SK-N-SH treated with all-trans-retinoic acid at 6 μM for 48 hours (cell line): ENCODE measurements around the gene PLEKHM3.

ENCODE experiments used
- ATAC-seq: fragments of 200-7000 bp; cut with Tn5 transposase; 3 replicates; pipeline ENCODE4 v1.9.1; 2020; ENCODE audit warnings: mild to moderate bottlenecking, moderate library complexity
- CSDC2 ChIP-seq: fragments of 250-450 bp; sonication (Bioruptor Pico); IDR thresholded peaks from 2 replicates; pipeline ENCODE4 v1.5.0; 2020; ENCODE audit warnings: mild to moderate bottlenecking, moderate library complexity
- CSRNP3 ChIP-seq: fragments of 250-450 bp; sonication (Bioruptor Pico); IDR thresholded peaks from 2 replicates; pipeline ENCODE4 v1.5.1; 2021; ENCODE audit warnings: mild to moderate bottlenecking, moderate library complexity
- ESRRG ChIP-seq: fragments of 250-450 bp; sonication (Bioruptor Pico); IDR thresholded peaks from 2 replicates; pipeline ENCODE4 v1.6.1; 2021; ENCODE audit warnings: mild to moderate bottlenecking
- GLIS3 ChIP-seq: fragments of 250-450 bp; sonication (Bioruptor Pico); IDR thresholded peaks from 2 replicates; pipeline ENCODE4 v1.5.0; 2020; ENCODE audit warnings: mild to moderate bottlenecking, moderate library complexity
- OSR1 ChIP-seq: fragments of 250-450 bp; sonication (Bioruptor Pico); IDR thresholded peaks from 2 replicates; pipeline ENCODE4 v1.8.0; 2022; ENCODE audit warnings: moderate library complexity, mild to moderate bottlenecking, inconsistent platforms
- PATZ1 ChIP-seq: fragments of 250-450 bp; sonication (Bioruptor Pico); IDR thresholded peaks from 2 replicates; pipeline ENCODE4 v1.8.0; 2020; ENCODE audit warnings: mild to moderate bottlenecking, moderate library complexity, borderline replicate concordance
- PPARA ChIP-seq: fragments of 250-450 bp; sonication (Bioruptor Pico); IDR thresholded peaks from 2 replicates; pipeline ENCODE4 v1.5.0; 2020; ENCODE audit warnings: mild to moderate bottlenecking, borderline replicate concordance
- RARB ChIP-seq: fragments of 250-450 bp; sonication (Bioruptor Pico); IDR thresholded peaks from 2 replicates; pipeline ENCODE4 v1.8.0; 2021; ENCODE audit warnings: mild to moderate bottlenecking, moderate library complexity
- SNAI2 ChIP-seq: fragments of 250-450 bp; sonication (Bioruptor Pico); IDR thresholded peaks from 2 replicates; pipeline ENCODE4 v1.5.0; 2020; ENCODE audit warnings: mild to moderate bottlenecking, moderate library complexity
- TCF4 ChIP-seq: fragments of 250-450 bp; sonication (Bioruptor Pico); IDR thresholded peaks from 2 replicates; pipeline ENCODE4 v1.8.0; 2021; ENCODE audit warnings: mild to moderate bottlenecking, moderate library complexity, borderline replicate concordance
- TOX ChIP-seq: fragments of 250-450 bp; sonication (Bioruptor Pico); IDR thresholded peaks from 2 replicates; pipeline ENCODE4 v1.8.0; 2021; ENCODE audit warnings: mild to moderate bottlenecking, moderate library complexity, borderline replicate concordance
- ZC3H10 ChIP-seq: fragments of 250-450 bp; sonication (Bioruptor Pico); IDR thresholded peaks from 2 replicates; pipeline ENCODE4 v1.5.1; 2021; ENCODE audit warnings: mild to moderate bottlenecking, moderate library complexity
- ZFP30 ChIP-seq: fragments of 450-650 bp; formaldehyde crosslinking; IDR thresholded peaks from 2 replicates; pipeline ENCODE4 v1.5.0; 2022; ENCODE audit warnings: mild to moderate bottlenecking, moderate library complexity
- ZNF565 ChIP-seq: fragments of 450-650 bp; formaldehyde crosslinking; conservative IDR thresholded peaks from 2 replicates; pipeline ENCODE4 v1.5.0; 2020; ENCODE audit warnings: low read depth, mild to moderate bottlenecking, moderate library complexity
- ZNF70 ChIP-seq: fragments of 450-650 bp; formaldehyde crosslinking; IDR thresholded peaks from 2 replicates; pipeline ENCODE4 v1.5.0; 2020; ENCODE audit warnings: mild to moderate bottlenecking, moderate library complexity
- ZNF8 ChIP-seq: fragments of 450-650 bp; formaldehyde crosslinking; IDR thresholded peaks from 2 replicates; pipeline ENCODE4 v1.5.0; 2020; ENCODE audit warnings: mild to moderate bottlenecking, moderate library complexity
- TF ChIP-seq, protein P1 (sequence below): fragments of 250-450 bp; sonication (Bioruptor Pico); IDR thresholded peaks from 2 replicates; pipeline ENCODE4 v1.8.0; 2021; ENCODE audit warnings: low read depth, mild to moderate bottlenecking, moderate library complexity, borderline replicate concordance
- TF ChIP-seq, protein P2 (sequence below): fragments of 250-450 bp; sonication (Bioruptor Pico); IDR thresholded peaks from 2 replicates; pipeline ENCODE4 v1.5.0; 2020; ENCODE audit warnings: mild to moderate bottlenecking, moderate library complexity

The PLEKHM3 gene

DNA sequence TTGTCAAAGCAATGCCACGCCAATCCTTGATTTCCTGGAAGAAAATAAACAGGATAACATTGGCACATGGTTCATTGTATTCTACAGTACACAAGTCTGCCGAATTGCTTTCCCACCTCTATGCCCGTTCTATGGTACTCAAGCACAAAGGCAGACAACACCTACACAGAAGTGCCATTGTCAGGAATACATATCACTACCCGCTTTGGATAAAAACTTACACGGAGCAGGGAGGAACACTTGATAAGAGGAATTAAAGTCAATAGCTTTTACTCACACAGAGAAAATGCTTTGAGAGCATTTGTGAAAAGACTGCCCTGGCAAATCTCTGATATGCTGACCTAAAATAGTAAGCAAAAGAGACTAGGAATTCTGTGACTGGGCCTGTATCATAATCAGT is 23.4 kb downstream of the PLEKHM3 start:
- no peak for ATAC-seq
- TF ChIP-seq PPARA (CRISPR knock-in tag) (no peak), ZFP30 (CRISPR knock-in tag) (no peak)

DNA sequence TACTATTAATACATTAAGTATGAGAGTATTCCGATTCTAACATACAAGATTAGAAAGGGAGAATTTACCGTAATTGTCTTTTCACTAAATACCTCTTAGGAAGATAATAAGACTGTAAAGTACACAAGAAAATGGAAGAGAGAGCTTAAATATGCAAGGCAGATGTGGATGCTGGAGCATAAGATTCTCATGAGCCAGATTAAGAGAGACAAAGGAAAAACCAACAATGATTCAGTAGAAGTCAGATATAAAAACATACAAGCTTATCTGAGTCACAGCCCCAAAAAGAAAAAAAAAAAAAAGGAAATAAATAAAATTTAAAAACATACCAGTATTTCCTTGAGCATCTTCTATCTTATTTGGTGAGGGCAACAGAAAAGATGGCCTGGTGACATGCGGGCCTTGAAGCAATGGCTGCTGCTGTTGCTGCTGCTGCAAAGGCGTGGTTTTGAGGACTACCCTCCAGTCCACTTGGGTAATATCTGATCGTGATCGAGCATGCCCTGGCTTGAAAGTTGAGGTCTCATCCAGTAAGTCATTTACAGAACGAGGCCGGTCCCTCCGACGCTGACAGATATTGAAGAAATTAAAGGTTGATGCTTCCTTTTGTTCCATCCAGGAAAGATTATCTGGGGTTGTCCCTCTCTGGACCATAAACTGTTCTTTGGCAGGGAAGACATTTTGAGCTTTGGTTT is 24.5 kb downstream of the PLEKHM3 start:
- no peak for ATAC-seq
- TF ChIP-seq TCF4 (CRISPR knock-in tag), result no peak
- no peak for TF ChIP-seq ESRRG (CRISPR knock-in tag)
- no peak for TF ChIP-seq GLIS3
- TF ChIP-seq ZNF70 (CRISPR knock-in tag), result no peak
- TF ChIP-seq ZNF8, result no peak
- TF ChIP-seq, protein P1, sequence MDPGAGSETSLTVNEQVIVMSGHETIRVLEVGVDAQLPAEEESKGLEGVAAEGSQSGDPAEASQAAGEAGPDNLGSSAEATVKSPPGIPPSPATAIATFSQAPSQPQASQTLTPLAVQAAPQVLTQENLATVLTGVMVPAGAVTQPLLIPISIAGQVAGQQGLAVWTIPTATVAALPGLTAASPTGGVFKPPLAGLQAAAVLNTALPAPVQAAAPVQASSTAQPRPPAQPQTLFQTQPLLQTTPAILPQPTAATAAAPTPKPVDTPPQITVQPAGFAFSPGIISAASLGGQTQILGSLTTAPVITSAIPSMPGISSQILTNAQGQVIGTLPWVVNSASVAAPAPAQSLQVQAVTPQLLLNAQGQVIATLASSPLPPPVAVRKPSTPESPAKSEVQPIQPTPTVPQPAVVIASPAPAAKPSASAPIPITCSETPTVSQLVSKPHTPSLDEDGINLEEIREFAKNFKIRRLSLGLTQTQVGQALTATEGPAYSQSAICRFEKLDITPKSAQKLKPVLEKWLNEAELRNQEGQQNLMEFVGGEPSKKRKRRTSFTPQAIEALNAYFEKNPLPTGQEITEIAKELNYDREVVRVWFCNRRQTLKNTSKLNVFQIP, result no peak
- no peak for TF ChIP-seq CSRNP3 (CRISPR knock-in tag)
- TF ChIP-seq PATZ1 (CRISPR knock-in tag), result no peak
- TF ChIP-seq SNAI2, result no peak

- TF ChIP-seq RARB (CRISPR knock-in tag), result no peak
- ATAC-seq, result no peak
Measured at GRCh38 chr2:207996848-207997247, 28.5 kb downstream of the PLEKHM3 start.

- TF ChIP-seq RARB (CRISPR knock-in tag), result no peak
- no peak for TF ChIP-seq PPARA (CRISPR knock-in tag)
- TF ChIP-seq ZNF70 (CRISPR knock-in tag), result no peak
- TF ChIP-seq ZNF565 (CRISPR knock-in tag), result no peak
- no peak for TF ChIP-seq ZNF8
- TF ChIP-seq OSR1 (CRISPR knock-in tag), result no peak
- no peak for TF ChIP-seq CSDC2 (CRISPR knock-in tag)
- no peak for ATAC-seq
Measured at GRCh38 chr2:207995887-207996286, 29.4 kb downstream of the PLEKHM3 start.

- TF ChIP-seq ESRRG (CRISPR knock-in tag) (no peak), ZNF8 (no peak), GLIS3 (no peak), RARB (CRISPR knock-in tag) (no peak), TCF4 (CRISPR knock-in tag) (no peak), ZFP30 (CRISPR knock-in tag) (no peak), TOX (CRISPR knock-in tag) (no peak), CSRNP3 (CRISPR knock-in tag) (no peak), ZC3H10 (CRISPR knock-in tag) (no peak), CSDC2 (CRISPR knock-in tag) (no peak), PPARA (CRISPR knock-in tag) (no peak), SNAI2 (no peak)
- TF ChIP-seq, protein P2, sequence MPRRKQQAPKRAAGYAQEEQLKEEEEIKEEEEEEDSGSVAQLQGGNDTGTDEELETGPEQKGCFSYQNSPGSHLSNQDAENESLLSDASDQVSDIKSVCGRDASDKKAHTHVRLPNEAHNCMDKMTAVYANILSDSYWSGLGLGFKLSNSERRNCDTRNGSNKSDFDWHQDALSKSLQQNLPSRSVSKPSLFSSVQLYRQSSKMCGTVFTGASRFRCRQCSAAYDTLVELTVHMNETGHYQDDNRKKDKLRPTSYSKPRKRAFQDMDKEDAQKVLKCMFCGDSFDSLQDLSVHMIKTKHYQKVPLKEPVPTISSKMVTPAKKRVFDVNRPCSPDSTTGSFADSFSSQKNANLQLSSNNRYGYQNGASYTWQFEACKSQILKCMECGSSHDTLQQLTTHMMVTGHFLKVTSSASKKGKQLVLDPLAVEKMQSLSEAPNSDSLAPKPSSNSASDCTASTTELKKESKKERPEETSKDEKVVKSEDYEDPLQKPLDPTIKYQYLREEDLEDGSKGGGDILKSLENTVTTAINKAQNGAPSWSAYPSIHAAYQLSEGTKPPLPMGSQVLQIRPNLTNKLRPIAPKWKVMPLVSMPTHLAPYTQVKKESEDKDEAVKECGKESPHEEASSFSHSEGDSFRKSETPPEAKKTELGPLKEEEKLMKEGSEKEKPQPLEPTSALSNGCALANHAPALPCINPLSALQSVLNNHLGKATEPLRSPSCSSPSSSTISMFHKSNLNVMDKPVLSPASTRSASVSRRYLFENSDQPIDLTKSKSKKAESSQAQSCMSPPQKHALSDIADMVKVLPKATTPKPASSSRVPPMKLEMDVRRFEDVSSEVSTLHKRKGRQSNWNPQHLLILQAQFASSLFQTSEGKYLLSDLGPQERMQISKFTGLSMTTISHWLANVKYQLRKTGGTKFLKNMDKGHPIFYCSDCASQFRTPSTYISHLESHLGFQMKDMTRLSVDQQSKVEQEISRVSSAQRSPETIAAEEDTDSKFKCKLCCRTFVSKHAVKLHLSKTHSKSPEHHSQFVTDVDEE (CRISPR knock-in tag), result no peak
- TF ChIP-seq, protein P1, result no peak
- TF ChIP-seq, all 23 proteins: peak for 0
- 0 out of 3 replicates have a peak, but pooled peaks have one; percentile 39 for ATAC-seq
Measured at GRCh38 chr2:207993151-207993763, 32.1 kb downstream of the PLEKHM3 start.
